Heart left ventricle (tissue), 13 donors: ENCODE results near the gene USH1G.

ENCODE experiments used
- CTCF ChIP-seq, 12 donors: fragments of 200-600 bp; sonication (generic) in 4 of 12; IDR thresholded peaks; one replicate each; pipeline versions ENCODE4 v1.5.0 to v1.8.0; 2018 to 2022; ENCODE audit warnings: antibody characterized with exemption in 12 of 12, mild to moderate bottlenecking in 5 of 12
- POLR2A ChIP-seq, 2 donors: fragments of 450-650 bp; IDR thresholded peaks; one replicate each; pipeline ENCODE4 v1.6.1; 2017; ENCODE audit warnings: antibody characterized with exemption in 2 of 2, mild to moderate bottlenecking in 2 of 2, moderate library complexity in 2 of 2
- donor health status: ischemic (EF 13 %, LVEDD 7.1; RV severe dilation, severe dysfunction).
- donor health status: DM: no; HTN: yes; CAD: no.
- donor health status: DM: no; HTN: no; CAD: no.
- donor health status: ischemic (EF 25% LVEDD 6.9; RV normal size, moderate dysfunction).
- donor health status: ischemic (EF 25% LVEDD 5.7; RV mildly dilated, moderate dysfunction).
- donor health status: ischemic (EF 35%, LVEDD 5.7; RV mildly dilated, moderate dysfunction).
- donor health status: nonischemic (EF 11% LVEDD 7.7; RV severe dilation, severe dysfunction).
- donor health status: DM: yes; HTN: yes; CAD: no.
- donor health status: PGD.
- donor health status: ischemic (EF 29% LVEDD 5.4; RV normal size, mild dysfunction).
- donor health status: nonischemic (EF 23%, LVEDD 6.1; RV moderate dilation, normal function).

- TF ChIP-seq CTCF (IDR thresholded peaks at IDR 0.05) (peak in 5 of 12 donors; percentile 17 to 35 (median 30)), POLR2A (IDR thresholded peaks at IDR 0.05) (no peak)
Measured at GRCh38 chr17:74919440-74920305, 3.4 kb downstream of the USH1G start.
